Kidney epithelial cell (primary cell): Measurements from ENCODE around the gene TRPM3. TPM values are rescaled to one million over a fixed set of nuclear protein-coding genes. Genes with fewer than 3 reads are reported as not detected.

Experiments
- DNase-seq: peaks from one replicate; pipeline ENCODE4 v3.0.0-alpha.2; 2010; ENCODE audit warnings: low read depth
- H3K27me3 ChIP-seq: 2 replicates; pipeline ENCODE4 v1.6.0; 2011; ENCODE audit warnings: low read length; ENCODE audit not compliant: control insufficient read depth, insufficient read depth
- H3K36me3 ChIP-seq: 2 replicates; pipeline ENCODE4 v1.5.1; 2011; ENCODE audit warnings: low read length; ENCODE audit not compliant: control insufficient read depth, insufficient read depth
- H3K4me3 ChIP-seq: 2 replicates; pipeline ENCODE4 v1.5.1; 2011; ENCODE audit warnings: low read depth, mild to moderate bottlenecking, control low read depth, low read length
- total RNA-seq: library from RNA; depleted of rRNA; stranded (reverse); fragments of >200 nt; gene quantifications from 2 replicates; pipeline ENCODE4 v1.2.3, GENCODE V29; 2015
- TF ChIP-seq, protein P1 (sequence below): IDR thresholded peaks from 2 replicates; pipeline ENCODE4 v1.5.1; 2011; ENCODE audit warnings: mild to moderate bottlenecking, moderate library complexity, low read length, control low read depth, inconsistent platforms; ENCODE audit not compliant: insufficient read depth, poor library complexity, severe bottlenecking

Gene TRPM3
- total RNA-seq, 1 donor from 2014 or later = not detected

- TF ChIP-seq, protein P1, sequence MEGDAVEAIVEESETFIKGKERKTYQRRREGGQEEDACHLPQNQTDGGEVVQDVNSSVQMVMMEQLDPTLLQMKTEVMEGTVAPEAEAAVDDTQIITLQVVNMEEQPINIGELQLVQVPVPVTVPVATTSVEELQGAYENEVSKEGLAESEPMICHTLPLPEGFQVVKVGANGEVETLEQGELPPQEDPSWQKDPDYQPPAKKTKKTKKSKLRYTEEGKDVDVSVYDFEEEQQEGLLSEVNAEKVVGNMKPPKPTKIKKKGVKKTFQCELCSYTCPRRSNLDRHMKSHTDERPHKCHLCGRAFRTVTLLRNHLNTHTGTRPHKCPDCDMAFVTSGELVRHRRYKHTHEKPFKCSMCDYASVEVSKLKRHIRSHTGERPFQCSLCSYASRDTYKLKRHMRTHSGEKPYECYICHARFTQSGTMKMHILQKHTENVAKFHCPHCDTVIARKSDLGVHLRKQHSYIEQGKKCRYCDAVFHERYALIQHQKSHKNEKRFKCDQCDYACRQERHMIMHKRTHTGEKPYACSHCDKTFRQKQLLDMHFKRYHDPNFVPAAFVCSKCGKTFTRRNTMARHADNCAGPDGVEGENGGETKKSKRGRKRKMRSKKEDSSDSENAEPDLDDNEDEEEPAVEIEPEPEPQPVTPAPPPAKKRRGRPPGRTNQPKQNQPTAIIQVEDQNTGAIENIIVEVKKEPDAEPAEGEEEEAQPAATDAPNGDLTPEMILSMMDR = no peak
- no peaks in the 10 kb centered on the region for H3K36me3 ChIP-seq
- no peaks in the 10 kb centered on the region for H3K27me3 ChIP-seq
- H3K4me3 ChIP-seq = no peak overlapping the region
- no peak for DNase-seq
These were observed 219.2 kb downstream of the TRPM3 start for GRCh38 chr9:70902171-70902570.

- no peak overlapping the region for H3K4me3 ChIP-seq
- DNase-seq = no peak
- H3K36me3 ChIP-seq = no peaks in the 10 kb centered on the region
- TF ChIP-seq, protein P1 = no peak
- no peaks in the 10 kb centered on the region for H3K27me3 ChIP-seq
These were observed 219.7 kb downstream of the TRPM3 start for GRCh38 chr9:70901746-70902145.

DNA sequence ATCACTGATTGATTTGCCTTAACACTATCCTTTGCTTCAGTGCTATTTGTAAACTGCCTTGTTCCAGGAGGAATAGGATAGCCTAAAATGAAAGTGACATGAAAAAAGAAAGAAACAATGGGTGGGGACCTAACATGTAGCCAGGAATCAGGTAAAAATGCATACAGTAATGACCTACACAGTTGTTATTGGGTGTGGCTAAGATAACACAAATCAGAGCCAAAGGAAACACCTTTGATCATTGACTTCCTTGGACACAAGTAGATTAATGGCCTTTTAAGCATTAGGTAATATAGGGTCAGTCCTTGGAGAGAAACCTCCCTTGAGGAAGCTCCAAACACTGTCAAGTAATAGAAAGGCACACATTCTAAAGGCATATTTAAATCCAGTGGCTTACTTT, 220.4 kb downstream of the TRPM3 start:
- no peaks in the 10 kb centered on the region for H3K27me3 ChIP-seq
- TF ChIP-seq, protein P1 = no peak
- no peak for DNase-seq
- H3K4me3 ChIP-seq = no peak overlapping the region
- H3K36me3 ChIP-seq = no peaks in the 10 kb centered on the region

DNA sequence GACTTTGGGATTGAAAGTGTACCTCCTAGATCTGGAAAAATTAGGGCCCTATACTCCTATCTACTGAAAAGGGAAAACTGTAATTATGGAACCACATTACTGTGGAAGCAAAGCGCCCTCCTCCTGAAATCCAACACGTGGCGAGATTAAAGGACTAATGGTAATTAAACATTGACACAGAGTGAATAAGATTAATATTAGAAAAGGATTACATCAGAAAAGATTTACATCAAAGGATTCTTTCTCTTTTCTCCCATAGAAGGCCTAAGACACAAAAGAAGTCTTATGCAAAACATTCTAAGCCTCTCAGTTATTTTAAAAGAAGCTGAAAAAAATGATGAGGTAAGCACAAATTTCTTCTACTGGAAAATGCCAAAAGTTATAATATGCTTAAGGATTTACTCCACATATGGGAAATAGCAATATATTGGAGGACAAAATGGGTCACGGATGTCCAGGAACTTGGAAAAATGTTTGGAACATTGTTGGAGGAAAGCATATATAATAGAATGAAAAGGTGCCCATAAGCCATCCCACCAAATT, 227.8 kb downstream of the TRPM3 start:
- H3K27me3 ChIP-seq = no peaks in the 10 kb centered on the region
- TF ChIP-seq, protein P1 = no peak

DNA sequence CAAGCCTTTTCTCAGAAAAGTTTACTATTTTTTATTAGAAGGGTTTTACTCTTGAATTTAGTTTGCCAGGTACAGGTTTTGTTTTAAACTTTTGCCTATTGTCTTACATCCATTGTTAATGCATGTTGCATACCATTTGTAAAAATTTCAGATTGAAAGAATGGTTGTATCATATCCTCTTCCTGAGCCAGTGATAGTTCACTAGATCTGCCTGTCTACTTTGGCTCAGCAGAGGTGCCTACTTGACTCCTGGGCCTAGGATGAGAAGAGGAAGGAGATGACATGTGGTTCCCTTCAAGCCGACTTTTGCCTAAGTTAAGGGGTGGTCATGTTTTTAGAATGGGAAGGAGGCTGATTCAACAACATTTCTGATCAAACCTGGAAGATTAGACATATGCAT, 232.9 kb downstream of the TRPM3 start:
- no peaks in the 10 kb centered on the region for H3K27me3 ChIP-seq
- DNase-seq = no peak
- H3K4me3 ChIP-seq = no peak overlapping the region
- TF ChIP-seq, protein P1 = no peak
- H3K36me3 ChIP-seq = no peaks in the 10 kb centered on the region

More for the DNA sequence above, 227.8 kb downstream of the TRPM3 start:
- H3K36me3 ChIP-seq = no peaks in the 10 kb centered on the region
- no peak for DNase-seq
- H3K4me3 ChIP-seq = no peak overlapping the region

DNA sequence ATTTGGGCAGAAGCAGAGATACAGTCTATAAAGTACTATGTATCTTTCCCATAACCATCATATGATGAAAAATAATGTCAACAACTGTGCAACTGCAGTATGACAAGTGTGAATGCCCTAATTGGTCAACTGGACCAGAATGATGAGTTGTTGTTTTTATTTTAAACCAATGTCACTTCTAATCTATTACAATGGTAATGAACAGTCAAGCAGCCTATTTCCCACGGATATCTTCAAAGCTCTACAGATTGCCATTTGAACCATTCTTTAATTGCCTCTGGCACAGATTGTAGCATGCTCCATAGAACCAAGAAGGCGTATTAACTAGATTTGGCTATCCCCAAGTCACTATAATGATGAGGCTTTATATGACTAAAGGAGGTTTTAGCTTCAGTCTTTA, 233.6 kb downstream of the TRPM3 start:
- no peak for DNase-seq
- TF ChIP-seq, protein P1 = no peak
- no peaks in the 10 kb centered on the region for H3K27me3 ChIP-seq
- no peak overlapping the region for H3K4me3 ChIP-seq
- H3K36me3 ChIP-seq = no peaks in the 10 kb centered on the region
